ENCODE results near the gene LRCH2.
"Not testable (repeated sequence)": the region's sequence is repeated elsewhere in the genome, so short reads cannot be mapped to it uniquely, and the experiment has no call there.

LRCH2 gene

DNA sequence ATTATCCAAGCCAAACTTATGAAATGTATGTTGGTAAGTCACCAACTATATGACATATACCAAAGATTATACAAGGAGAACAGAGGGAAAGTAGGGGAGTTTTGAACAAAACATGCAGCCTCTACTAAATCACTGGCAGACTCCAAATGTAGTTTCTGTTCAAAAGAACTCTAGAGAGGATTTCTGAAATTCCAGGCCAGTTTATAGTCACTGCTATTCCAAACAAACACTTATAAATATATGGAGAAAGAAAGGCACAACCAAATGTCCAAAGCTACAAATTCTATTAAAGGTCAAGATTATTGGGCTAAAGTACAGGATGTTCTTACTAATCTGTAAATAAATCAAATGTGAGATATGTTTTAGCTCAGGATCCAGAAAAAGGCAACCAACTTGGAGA, 2.7 kb upstream of the LRCH2 start:
- DNase-seq (ENCODE audit: low spot score) = no peak
- in situ Hi-C loops (cut with MboI; ENCODE audit: low sequenced_read_pairs, unreplicated experiment) = no loop called here

DNA sequence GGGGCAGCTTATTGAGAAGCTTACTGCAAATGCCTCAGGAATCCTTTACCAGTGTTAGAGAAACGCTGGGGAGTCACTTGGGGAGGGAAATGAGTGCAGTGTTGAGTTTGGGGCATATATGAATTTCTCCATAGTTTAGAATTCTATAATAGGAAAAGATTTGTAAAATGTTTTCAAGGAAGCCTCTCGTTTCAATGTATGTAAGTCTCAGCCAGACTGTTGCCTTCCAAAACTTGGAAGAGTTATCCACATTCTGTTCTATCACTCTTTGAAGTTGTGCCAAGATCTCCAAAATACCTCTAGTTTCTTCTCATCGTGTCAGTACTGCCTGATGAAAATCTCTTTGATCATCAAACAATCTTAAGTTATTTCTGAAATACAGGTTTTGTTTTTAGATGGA, 565 bp upstream of the LRCH2 start:
- in situ Hi-C loops (cut with MboI; ENCODE audit: low sequenced_read_pairs, unreplicated experiment) = no loop called here
- TF ChIP-seq, protein P1, sequence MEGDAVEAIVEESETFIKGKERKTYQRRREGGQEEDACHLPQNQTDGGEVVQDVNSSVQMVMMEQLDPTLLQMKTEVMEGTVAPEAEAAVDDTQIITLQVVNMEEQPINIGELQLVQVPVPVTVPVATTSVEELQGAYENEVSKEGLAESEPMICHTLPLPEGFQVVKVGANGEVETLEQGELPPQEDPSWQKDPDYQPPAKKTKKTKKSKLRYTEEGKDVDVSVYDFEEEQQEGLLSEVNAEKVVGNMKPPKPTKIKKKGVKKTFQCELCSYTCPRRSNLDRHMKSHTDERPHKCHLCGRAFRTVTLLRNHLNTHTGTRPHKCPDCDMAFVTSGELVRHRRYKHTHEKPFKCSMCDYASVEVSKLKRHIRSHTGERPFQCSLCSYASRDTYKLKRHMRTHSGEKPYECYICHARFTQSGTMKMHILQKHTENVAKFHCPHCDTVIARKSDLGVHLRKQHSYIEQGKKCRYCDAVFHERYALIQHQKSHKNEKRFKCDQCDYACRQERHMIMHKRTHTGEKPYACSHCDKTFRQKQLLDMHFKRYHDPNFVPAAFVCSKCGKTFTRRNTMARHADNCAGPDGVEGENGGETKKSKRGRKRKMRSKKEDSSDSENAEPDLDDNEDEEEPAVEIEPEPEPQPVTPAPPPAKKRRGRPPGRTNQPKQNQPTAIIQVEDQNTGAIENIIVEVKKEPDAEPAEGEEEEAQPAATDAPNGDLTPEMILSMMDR (IDR thresholded peaks at IDR 0.05; ENCODE audit: borderline replicate concordance, control extremely low read depth, extremely low read depth, insufficient read depth, missing control alignments) = no peak
- DNase-seq (ENCODE audit: low spot score) = no peak

More for the DNA sequence above, 2.7 kb upstream of the LRCH2 start:
- TF ChIP-seq, protein P1 (IDR thresholded peaks at IDR 0.05; ENCODE audit: borderline replicate concordance, control extremely low read depth, extremely low read depth, insufficient read depth, missing control alignments) = no peak

DNA sequence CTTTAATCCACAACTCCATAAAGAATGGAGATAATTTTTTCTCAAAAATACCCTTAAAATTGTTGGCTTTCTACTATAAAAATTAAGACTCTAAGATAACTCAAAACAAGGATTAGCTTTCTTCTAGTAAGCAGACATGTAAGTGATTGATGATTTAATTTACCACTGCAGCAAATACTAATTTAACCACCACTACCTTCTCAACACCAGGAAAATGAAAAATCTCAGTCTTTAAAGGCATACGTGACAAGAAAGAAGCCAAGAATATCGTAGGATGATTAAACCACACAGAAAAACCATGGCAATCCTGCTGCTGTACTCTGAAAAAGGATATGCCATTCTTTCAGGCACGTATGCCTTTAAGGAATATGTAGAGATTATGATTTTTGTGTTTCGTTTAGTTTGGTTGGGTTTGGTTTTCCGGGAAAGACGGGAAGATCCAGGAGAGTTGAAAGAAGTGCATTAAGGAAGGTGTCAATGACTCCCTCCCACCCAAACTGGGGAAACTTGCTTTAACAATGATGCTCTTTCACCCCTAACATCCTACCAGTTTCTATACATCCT, 881 bp downstream of the LRCH2 start:
- TF ChIP-seq, protein P1 (IDR thresholded peaks at IDR 0.05; ENCODE audit: borderline replicate concordance, control extremely low read depth, extremely low read depth, insufficient read depth, missing control alignments) = no peak
- no peak for DNase-seq (ENCODE audit: low spot score)
- in situ Hi-C loops (cut with MboI; ENCODE audit: low sequenced_read_pairs, unreplicated experiment) = no loop called here

DNA sequence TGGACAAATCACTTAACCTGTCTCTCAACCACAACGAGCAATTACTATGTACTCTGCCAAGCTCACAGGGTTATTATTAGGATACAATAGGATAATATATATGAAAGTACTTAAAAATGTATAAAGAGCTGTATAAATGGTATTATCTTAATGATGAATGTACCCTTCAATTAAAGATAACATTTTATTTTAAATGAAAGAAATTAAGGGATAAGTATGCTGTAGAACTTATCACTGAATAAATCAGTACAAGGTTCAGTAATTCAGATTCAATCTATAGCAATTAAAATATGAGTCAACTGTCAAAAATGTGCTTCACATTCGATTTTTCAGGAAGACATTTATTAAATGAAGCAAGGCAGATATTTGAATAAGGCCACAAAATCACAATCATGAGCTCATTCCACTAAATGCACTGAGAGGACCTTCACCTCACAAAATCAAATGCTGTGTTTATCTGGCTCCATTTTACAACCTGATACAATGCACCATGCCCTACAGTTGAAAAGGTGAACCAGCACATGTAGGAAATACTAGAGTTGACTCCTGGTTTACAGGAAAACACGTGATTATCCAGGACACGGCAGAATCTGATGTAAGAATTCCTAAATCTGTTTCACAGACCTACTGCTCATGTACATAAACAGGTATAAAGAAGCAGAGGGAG, 4.4 kb downstream of the LRCH2 start:
- in situ Hi-C loops (cut with MboI; ENCODE audit: low sequenced_read_pairs, unreplicated experiment) = no loop called here
- TF ChIP-seq, protein P1 (IDR thresholded peaks at IDR 0.05; ENCODE audit: borderline replicate concordance, control extremely low read depth, extremely low read depth, insufficient read depth, missing control alignments) = no peak
- no peak for DNase-seq (ENCODE audit: low spot score)

DNA sequence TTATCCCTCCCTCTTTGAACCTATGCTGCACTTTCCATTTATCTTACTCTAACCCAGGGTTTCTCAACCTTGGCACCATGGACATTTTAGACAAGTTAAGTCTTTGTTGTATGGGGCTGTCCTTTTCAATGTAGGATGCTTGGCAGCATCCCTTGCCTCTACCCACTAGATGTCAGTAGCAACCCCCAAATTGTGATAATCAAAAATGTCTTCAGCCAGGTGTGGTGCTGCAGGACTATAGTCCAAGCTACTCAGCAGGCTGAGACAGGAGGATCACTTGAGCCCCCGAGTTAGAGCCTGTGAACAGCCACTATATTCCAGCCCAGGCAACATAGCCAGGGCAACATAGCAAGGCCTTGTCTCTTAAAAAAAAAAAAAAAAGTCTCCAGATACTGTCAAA, 7.0 kb downstream of the LRCH2 start:
- in situ Hi-C loops (cut with MboI; ENCODE audit: low sequenced_read_pairs, unreplicated experiment) = no loop called here
- TF ChIP-seq, protein P1 (IDR thresholded peaks at IDR 0.05; ENCODE audit: borderline replicate concordance, control extremely low read depth, extremely low read depth, insufficient read depth, missing control alignments) = peak; percentile 29
- no peak for DNase-seq (ENCODE audit: low spot score)

DNA sequence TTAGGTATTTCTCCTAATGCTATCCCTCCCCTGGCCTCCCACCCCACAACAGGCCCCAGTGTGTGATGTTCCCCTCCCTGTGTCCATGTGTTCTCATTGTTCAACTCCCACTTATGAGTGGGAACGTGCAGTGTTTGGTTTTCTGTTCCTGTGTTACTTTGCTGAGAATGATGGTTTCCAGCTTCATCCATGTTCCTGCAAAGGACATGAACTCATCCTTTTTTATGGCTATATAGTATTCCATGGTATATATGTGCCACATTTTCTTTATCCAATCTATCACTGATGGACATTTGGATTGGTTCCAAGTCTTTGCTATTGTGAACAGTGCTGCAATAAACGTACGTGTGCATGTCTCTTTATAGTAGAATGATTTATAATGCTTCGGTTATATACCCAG, 16.6 kb downstream of the LRCH2 start:
- DNase-seq (ENCODE audit: low spot score); in situ Hi-C loops (cut with MboI; ENCODE audit: low sequenced_read_pairs, unreplicated experiment): not testable (repeated sequence)

DNA sequence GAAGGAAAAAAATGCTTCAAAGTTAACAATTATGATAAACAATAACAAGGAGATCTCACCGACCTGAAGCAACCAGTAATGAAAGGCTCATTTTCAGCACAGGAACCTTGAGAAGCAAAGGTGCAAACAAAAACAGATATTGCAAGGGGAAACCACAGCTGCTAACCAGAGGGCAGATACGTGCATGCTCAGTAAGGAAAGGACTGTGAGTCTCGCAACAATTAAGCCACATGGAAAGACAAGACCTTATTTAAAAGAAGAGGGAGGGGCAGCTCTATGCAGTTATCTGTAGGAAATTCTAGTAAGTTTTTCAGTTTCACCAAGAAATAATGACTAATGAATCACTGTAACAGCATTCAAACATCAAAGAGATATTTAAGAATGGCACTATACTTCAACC, 19.3 kb downstream of the LRCH2 start:
- in situ Hi-C loops (cut with MboI; ENCODE audit: low sequenced_read_pairs, unreplicated experiment) = no loop called here
- TF ChIP-seq, protein P1 (IDR thresholded peaks at IDR 0.05; ENCODE audit: borderline replicate concordance, control extremely low read depth, extremely low read depth, insufficient read depth, missing control alignments) = no peak
- DNase-seq (ENCODE audit: low spot score) = no peak

Data from GM13976 (cell line).